MM.1S (cell line): ENCODE data around the gene FBRS.

Source experiments
- DNase-seq: peaks from one replicate; pipeline ENCODE4 v3.0.0-alpha.2; 2015
- H2AFZ ChIP-seq: fragments of 300-600 bp; sonication (generic); 2 replicates; pipeline ENCODE4 v1.6.0; 2016; ENCODE audit warnings: antibody characterized with exemption, low read length
- H3F3A ChIP-seq: fragments of 300-600 bp; sonication (generic); 2 replicates; pipeline ENCODE4 v1.6.1; 2016; ENCODE audit warnings: mild to moderate bottlenecking, antibody characterized with exemption, low read length, moderate library complexity, mixed read lengths; ENCODE audit not compliant: insufficient read depth
- H3K27ac ChIP-seq: fragments of 300-600 bp; sonication (generic); 2 replicates; pipeline ENCODE4 v1.5.1; 2016; ENCODE audit warnings: mild to moderate bottlenecking, low read length
- H3K27me3 ChIP-seq: fragments of 300-600 bp; sonication (generic); replicated peaks from 2 replicates; pipeline ENCODE4 v1.6.0; 2016; ENCODE audit warnings: low read length; ENCODE audit not compliant: insufficient read depth
- H3K36me3 ChIP-seq: fragments of 300-600 bp; sonication (generic); replicated peaks from 2 replicates; pipeline ENCODE4 v1.6.1; 2016; ENCODE audit warnings: mild to moderate bottlenecking, low read length, mixed read lengths; ENCODE audit not compliant: insufficient read depth
- H3K4me1 ChIP-seq: fragments of 300-600 bp; sonication (generic); 2 replicates; pipeline ENCODE4 v1.6.1; 2016; ENCODE audit warnings: low read length, mixed read lengths
- H3K4me2 ChIP-seq: fragments of 300-600 bp; sonication (generic); 2 replicates; pipeline ENCODE4 v1.6.0; 2016; ENCODE audit warnings: low read depth, low read length
- H3K4me3 ChIP-seq: fragments of 300-600 bp; sonication (generic); 2 replicates; pipeline ENCODE4 v1.5.1; 2016; ENCODE audit warnings: low read length, mixed read lengths
- H3K79me2 ChIP-seq: fragments of 300-600 bp; sonication (generic); 2 replicates; pipeline ENCODE4 v1.6.1; 2016; ENCODE audit warnings: mixed run types, low read length, mixed read lengths
- H3K9ac ChIP-seq: fragments of 300-600 bp; sonication (generic); 2 replicates; pipeline ENCODE4 v1.6.1; 2016; ENCODE audit warnings: low read length, mixed read lengths
- H3K9me2 ChIP-seq: fragments of 300-600 bp; sonication (generic); replicated peaks from 2 replicates; pipeline ENCODE4 v1.6.1; 2016; ENCODE audit warnings: mild to moderate bottlenecking, low read length, mixed read lengths; ENCODE audit not compliant: insufficient read depth
- H3K9me3 ChIP-seq: fragments of 300-600 bp; sonication (generic); replicated peaks from 2 replicates; pipeline ENCODE4 v1.6.1; 2016; ENCODE audit warnings: mild to moderate bottlenecking, low read length, mixed read lengths; ENCODE audit not compliant: insufficient read depth
- H4K20me1 ChIP-seq: fragments of 300-600 bp; sonication (generic); 2 replicates; pipeline ENCODE4 v1.6.1; 2016; ENCODE audit warnings: mild to moderate bottlenecking, low read length, moderate library complexity, mixed read lengths; ENCODE audit not compliant: insufficient read depth
- EZH2 ChIP-seq: fragments of 300-600 bp; sonication (generic); optimal IDR thresholded peaks from 2 replicates; pipeline ENCODE3; 2017; ENCODE audit warnings: low read depth, mild to moderate bottlenecking, antibody characterized with exemption, low read length, mixed read lengths
- EZH2phosphoT487 ChIP-seq: fragments of 300-600 bp; sonication (generic); IDR thresholded peaks from 2 replicates; pipeline ENCODE4 v1.6.1; 2018; ENCODE audit warnings: antibody characterized with exemption, low read length
- TF ChIP-seq, protein P1 (sequence below): fragments of 300-600 bp; sonication (generic); IDR thresholded peaks from 2 replicates; pipeline ENCODE4 v1.5.1; 2016; ENCODE audit warnings: antibody characterized with exemption, low read length, mixed read lengths

Gene FBRS

DNA sequence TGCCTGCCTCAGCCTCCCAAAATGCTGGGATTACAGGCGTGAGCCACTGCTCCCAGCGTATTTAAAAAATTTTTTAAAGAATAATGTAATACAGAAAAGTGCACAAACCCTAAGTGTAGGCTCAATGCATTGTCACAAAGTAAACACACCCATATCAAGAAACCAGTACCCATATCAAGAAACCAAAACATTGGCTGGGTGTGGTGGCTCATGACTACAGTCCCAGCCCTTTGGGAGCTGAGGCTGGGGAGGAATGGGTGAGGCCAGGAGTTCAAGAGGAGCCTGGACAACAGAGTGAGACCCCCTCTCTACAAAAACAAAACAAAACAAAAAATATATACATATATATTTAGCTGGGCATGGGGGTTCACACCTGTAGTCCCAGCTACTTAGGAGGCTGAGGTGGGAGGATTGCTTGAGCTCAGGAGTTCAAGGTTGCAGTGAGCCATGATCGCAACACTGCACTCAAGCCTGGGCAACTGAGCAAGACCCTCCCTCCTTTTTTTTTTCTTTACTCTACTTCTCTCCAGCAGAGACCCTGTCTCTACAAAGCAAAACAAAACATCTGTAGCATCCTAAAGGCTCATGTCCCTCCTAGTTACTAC, 16.8 kb upstream of the FBRS start:
- Histone ChIP-seq H3K9me2 (no peaks in the 10 kb centered on the region), H3K4me3 (no peak overlapping the region), H3K27me3 (no peaks in the 10 kb centered on the region), H3K79me2 (no peaks in the 10 kb centered on the region), H2AFZ (no peak overlapping the region), H4K20me1 (no peaks in the 10 kb centered on the region), H3K36me3 (no peaks in the 10 kb centered on the region), H3K9me3 (no peaks in the 10 kb centered on the region), H3F3A (no peaks in the 10 kb centered on the region), H3K27ac (no peak overlapping the region), H3K9ac (no peak overlapping the region), H3K4me2 (no peak overlapping the region), H3K4me1 (no peaks in the 10 kb centered on the region)
- TF ChIP-seq EZH2, result no peak
- no peak for TF ChIP-seq EZH2phosphoT487
- TF ChIP-seq, protein P1, sequence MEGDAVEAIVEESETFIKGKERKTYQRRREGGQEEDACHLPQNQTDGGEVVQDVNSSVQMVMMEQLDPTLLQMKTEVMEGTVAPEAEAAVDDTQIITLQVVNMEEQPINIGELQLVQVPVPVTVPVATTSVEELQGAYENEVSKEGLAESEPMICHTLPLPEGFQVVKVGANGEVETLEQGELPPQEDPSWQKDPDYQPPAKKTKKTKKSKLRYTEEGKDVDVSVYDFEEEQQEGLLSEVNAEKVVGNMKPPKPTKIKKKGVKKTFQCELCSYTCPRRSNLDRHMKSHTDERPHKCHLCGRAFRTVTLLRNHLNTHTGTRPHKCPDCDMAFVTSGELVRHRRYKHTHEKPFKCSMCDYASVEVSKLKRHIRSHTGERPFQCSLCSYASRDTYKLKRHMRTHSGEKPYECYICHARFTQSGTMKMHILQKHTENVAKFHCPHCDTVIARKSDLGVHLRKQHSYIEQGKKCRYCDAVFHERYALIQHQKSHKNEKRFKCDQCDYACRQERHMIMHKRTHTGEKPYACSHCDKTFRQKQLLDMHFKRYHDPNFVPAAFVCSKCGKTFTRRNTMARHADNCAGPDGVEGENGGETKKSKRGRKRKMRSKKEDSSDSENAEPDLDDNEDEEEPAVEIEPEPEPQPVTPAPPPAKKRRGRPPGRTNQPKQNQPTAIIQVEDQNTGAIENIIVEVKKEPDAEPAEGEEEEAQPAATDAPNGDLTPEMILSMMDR, result no peak
- DNase-seq, result no peak

DNA sequence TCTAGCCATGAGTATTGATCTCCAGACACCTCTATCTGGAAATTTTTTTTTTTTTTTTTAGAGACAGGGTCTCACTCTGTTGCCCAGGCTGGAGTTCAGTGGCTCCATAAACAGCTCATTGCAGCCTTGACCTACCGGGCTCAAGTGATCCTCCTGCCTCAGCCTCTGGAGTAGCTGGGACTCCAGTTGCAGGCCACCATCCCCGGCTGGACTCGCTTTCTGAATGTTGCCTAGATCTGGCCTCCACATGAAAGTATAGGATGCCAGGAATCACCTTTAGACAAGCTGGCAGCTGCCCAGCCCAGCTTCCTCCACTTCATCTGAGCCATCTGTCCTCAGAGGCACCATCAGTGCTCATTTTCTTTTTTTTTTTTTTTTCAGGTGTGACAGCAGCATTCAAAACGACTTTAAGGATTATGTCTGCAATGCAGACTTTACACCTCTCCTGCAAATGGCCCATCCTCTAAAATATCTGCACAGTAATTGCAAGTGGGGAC, 13.8 kb upstream of the FBRS start:
- H3K27ac ChIP-seq, result no peak overlapping the region
- H3F3A ChIP-seq, result no peaks in the 10 kb centered on the region
- H3K4me3 ChIP-seq, result no peak overlapping the region
- no peaks in the 10 kb centered on the region for H3K4me1 ChIP-seq
- H3K79me2 ChIP-seq, result no peaks in the 10 kb centered on the region
- TF ChIP-seq, protein P1, result no peak
- TF ChIP-seq EZH2phosphoT487 (no peak), EZH2 (no peak)
- H3K36me3 ChIP-seq, result no peaks in the 10 kb centered on the region
- no peak overlapping the region for H2AFZ ChIP-seq
- H3K4me2 ChIP-seq, result no peak overlapping the region
- no peaks in the 10 kb centered on the region for H3K27me3 ChIP-seq
- no peak for DNase-seq
- no peak overlapping the region for H3K9ac ChIP-seq
- H3K9me3 ChIP-seq, result no peaks in the 10 kb centered on the region
- H4K20me1 ChIP-seq, result no peaks in the 10 kb centered on the region
- no peaks in the 10 kb centered on the region for H3K9me2 ChIP-seq

DNA sequence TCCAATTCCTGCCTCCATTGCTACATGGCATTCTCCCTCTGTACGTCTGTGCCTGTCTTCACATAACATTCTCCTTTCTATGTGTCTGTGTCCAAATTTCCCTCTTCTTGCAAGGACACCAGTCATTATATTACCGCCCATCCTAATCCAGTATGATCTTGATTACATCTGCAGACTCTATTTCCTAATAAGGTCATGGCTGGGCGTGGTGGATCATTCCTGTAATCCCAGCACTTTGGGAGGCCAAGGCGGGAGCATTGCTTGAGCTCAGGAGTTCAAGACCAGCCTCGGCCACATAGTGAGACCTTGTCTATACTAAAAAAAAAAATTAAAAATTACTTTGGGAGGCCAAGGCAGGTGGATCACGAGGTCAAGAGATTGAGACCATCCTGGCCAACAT, 12.5 kb upstream of the FBRS start:
- no peaks in the 10 kb centered on the region for H3K4me1 ChIP-seq
- no peaks in the 10 kb centered on the region for H3K36me3 ChIP-seq
- H3K27me3 ChIP-seq, result no peaks in the 10 kb centered on the region
- no peak overlapping the region for H3K4me2 ChIP-seq
- TF ChIP-seq EZH2 (no peak), EZH2phosphoT487 (no peak)
- TF ChIP-seq, protein P1, result no peak
- DNase-seq, result no peak
- no peaks in the 10 kb centered on the region for H3F3A ChIP-seq
- no peak overlapping the region for H3K9ac ChIP-seq
- H3K9me2 ChIP-seq, result no peaks in the 10 kb centered on the region
- H4K20me1 ChIP-seq, result no peaks in the 10 kb centered on the region
- no peaks in the 10 kb centered on the region for H3K9me3 ChIP-seq
- no peak overlapping the region for H3K4me3 ChIP-seq
- H2AFZ ChIP-seq, result no peak overlapping the region
- H3K79me2 ChIP-seq, result no peaks in the 10 kb centered on the region
- no peak overlapping the region for H3K27ac ChIP-seq
